Measurements from ENCODE around the gene RRP1B.

The RRP1B gene

GRCh38 chr21:43723648-43724047, 64.3 kb downstream of the RRP1B start:
- no peak for DNase-seq (ENCODE audit: low read depth in 2 of 2, low spot score in 1 of 2)

DNA sequence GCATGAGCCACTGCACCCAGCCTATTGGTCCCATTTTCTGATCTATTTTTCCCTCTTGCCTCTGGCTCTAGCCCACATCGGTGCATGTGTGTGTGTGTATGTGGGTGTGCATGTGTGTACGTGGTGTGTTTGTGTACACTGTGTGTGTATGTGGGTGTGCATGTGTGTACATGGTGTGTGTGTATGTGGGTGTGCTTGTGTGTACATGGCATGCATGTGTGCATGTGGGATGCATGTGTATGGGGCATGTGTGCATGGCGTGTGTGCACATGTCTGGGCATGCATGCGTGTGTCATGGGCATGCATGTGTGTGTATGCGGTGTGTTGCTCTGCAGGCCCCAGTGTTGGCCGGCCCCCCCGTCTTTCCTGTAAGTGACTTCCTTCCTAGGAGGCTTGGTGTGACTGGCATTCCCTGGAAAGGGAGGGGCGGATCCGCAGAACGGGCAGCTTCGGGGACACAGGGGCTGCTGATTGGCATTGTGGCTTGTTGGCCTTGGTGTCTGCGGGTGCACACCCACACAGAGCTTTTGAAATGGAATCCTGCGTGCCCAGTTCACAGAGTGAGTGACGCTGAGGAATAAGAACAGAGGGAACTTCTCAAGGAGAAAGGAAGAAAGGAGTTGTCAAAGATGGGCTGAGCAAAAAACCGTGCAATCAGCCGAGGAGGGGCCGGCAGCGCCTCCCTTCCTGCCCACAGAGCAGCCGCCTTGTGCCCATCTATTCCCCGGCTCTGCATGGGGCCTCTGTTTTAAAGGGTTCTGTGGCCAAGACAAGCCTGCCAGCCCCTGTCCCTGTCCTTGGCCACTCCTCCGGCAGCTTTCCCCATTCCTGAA, 67.5 kb downstream of the RRP1B start:
- no peak for DNase-seq (ENCODE audit: low read depth in 2 of 2, low spot score in 1 of 2)

- DNase-seq (ENCODE audit: low read depth in 2 of 2, low spot score in 1 of 2): no peak
Observed at GRCh38 chr21:43727519-43728153, 68.3 kb downstream of the RRP1B start.

GRCh38 chr21:43728154-43728466, 68.8 kb downstream of the RRP1B start:
- no peak for DNase-seq (ENCODE audit: low read depth in 2 of 2, low spot score in 1 of 2)

- DNase-seq (ENCODE audit: low read depth in 2 of 2, low spot score in 1 of 2): peak; percentile 45 to 57
Observed at GRCh38 chr21:43728467-43729390, 69.4 kb downstream of the RRP1B start.

DNA sequence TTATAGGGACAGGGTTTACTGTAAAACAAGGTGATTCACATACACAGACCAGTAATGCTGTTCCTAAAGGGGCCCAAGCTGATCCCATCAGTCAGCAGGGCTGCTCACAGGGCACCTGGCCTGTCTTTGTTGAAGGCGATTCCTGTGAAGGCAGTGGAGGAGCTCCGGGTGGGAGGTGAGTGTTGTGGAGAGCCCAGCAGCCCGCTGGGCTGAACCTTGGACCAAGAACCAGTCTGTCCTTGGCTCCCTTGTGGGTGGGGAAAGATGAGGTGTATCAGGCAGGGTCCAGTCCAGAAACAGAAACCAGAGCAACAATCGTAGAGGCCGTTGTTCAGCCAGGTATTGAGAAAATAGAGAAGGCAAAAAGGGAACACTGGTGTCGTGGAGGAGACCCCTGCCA, 72.1 kb downstream of the RRP1B start:
- no peak for DNase-seq (ENCODE audit: low read depth in 2 of 2, low spot score in 1 of 2)

DNA sequence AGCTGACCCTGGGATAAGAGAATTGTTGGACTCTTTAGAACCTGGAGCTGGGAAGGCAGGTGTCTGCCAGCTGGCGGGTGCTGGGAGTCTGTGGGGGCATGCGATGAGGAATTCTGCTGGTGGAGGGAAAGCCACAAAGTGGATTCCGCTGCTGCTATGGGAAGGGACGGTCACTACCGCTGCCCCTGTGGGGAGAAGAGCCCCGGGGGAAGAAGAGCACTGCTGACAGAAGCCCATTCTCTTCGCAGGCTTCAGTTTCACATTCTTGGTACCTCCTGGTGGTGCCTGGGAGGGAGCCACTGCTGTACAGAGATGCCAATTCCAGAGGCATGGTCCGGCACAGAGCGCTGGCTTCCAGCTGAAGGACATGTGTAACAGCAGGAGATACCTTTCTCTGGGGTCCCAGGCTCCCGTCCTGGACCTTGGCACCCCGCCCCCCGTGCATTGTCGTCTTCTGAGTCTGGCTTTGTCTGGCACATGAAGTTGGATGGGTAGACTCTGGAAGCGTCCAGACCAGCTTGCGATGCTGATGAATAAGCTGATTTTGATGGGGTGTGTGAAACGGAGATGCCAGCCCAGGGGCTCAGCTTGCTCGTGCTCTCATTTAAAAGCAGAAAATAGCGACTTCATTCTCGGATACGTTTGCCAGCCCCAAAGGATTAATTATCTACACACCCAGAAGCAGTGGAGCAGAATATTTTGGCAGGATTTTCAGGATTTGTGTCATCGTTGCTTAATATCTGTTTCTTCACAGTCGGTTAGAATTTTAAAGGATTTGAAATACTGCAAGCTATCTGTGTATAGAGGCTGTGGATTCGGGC, 72.7 kb downstream of the RRP1B start:
- DNase-seq (ENCODE audit: low read depth in 2 of 2, low spot score in 1 of 2): no peak

DNA sequence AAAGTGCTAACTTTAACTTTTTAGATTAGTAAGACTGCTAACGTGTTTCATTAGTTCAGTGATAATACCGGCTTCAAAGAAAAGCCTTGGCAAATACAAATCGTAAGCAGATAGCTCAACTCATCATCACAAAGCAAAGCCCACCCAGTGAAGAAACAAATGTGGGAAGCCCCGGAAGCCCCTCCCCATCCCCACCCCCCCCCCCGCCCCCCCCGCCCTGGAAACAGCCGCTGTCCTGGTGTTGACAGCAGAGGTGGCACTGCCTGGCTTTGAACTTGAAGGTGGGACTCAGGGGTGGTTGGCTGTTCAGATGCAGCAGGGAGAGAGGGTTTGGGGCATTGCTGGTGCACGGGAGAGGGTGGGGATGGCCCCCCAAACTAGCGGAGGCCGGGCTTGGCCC, 73.7 kb downstream of the RRP1B start:
- DNase-seq (ENCODE audit: low read depth in 2 of 2, low spot score in 1 of 2): no peak

DNA sequence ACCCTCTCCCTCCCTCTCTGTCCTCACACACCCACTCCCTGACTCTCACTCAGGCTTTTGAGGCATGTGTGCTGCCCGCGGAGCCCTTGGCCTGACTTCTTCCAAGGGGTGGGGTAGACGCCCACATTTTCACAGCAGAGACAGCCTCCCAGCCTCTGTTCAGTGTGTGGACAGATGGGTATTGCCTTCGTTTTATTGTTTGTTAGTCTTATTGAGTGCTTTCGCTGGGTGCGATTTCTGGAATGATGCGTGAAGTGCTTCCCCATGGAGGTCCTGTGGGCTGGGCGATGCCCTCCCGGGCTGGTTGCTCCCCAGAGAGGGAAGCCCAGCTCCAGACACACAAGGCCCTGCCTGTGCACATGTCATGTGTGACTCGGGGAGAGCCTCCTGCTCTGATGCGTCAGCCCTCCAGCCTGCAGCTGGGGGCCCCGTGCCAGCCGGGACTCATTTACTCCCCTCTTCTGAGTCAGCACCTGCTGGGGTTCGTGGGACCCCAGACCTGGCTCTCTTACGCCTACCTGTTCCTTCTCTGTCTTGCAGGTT, 74.2 kb downstream of the RRP1B start:
- DNase-seq (ENCODE audit: low read depth in 2 of 2, low spot score in 1 of 2): no peak

- no peak for DNase-seq (ENCODE audit: low read depth in 2 of 2, low spot score in 1 of 2)
Observed at GRCh38 chr21:43734131-43734927, 75.0 kb downstream of the RRP1B start.

DNA sequence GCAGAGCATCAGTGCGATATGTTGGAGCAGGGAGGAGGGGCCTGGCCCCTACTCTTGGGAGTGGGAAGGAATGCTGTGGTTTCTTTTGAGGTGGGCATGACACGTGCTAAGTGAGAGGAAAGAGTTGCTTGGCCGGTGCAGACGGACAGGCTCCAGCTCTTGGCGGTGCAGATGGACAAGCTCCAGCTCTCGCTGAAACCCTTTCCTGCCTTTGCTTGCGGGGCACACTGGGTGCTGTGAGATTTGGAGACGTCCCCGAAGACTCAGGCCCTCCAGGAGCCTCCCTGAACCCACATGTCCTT, 75.5 kb downstream of the RRP1B start:
- DNase-seq (ENCODE audit: low read depth in 2 of 2, low spot score in 1 of 2): no peak

DNA sequence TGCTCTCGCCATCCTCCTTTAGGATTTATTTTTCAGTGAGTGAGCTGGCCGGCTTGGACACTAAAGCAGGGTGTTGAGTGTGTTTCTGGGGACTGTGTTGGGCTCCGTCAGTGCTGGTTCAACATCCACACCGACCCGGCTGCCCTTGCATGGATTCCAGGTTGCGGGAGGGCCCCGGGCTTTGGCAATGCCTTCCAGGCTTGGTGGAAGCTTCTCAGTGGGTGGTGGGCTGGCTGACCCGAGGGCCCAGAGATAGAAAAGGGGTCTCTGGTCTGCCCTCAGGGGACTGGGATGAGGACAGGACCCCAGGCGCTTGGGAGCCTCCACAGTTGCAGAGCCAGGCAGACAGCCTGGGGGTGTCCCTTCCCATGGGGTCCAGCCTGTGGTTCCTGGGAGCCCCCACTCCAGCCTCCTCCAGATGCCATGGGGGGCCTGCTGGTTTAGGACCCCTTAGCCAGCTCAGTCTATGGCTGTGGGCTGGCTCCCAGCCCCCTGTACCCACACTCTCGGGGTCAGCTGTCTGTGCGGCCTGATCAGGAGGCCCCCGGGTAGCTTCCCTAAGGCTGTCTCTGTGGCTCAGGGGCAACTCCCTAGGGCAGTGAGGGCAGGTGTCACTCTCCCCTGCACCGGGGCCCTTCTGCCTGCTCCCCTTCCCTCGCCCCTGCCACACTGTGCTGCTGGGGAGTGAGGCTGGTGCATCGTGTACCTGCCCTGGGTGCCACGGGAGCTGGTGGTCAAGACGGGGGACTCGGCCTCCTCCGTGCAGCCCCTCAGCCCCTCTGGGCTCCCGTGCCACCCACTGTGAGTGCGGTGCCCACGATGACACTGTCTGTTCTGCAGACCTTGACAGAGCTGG, 76.1 kb downstream of the RRP1B start:
- DNase-seq (ENCODE audit: low read depth in 2 of 2, low spot score in 1 of 2): no peak

DNA sequence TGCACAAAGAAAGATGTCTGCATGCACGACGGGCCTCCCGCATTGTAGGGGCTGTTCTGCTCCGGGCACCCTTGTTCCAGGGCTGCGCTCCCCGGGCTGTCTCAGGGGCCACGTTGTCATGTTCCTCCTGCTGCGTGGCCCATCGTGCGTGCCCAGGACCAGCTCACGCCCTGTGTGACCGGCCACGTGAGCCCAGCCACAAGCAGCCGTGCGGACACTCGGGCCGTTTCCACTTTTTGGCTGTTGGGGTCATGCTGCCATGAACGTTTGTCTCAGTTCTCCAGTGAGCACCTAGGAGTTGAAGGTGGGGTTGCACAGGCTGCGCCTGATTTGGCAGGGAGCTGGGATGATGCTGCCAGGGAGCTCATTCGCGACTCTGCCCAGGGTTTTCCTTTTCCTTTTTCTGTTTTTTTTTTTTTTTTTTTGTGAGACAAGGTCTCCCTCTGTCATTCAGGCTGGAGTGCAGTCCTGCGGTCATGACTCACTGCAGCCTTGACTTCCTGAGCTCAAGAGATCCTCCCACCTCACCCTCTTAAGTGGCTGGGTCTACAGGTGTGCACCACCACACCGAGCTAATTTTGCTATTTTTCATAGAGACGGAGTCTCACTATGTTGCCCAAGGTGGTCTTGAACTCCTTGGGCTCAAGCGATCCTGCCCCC, 77.0 kb downstream of the RRP1B start:
- no peak for DNase-seq (ENCODE audit: low read depth in 2 of 2, low spot score in 1 of 2)

- DNase-seq (ENCODE audit: low read depth in 2 of 2, low spot score in 1 of 2): no peak
Observed at GRCh38 chr21:43737158-43737950, 78.0 kb downstream of the RRP1B start.

DNA sequence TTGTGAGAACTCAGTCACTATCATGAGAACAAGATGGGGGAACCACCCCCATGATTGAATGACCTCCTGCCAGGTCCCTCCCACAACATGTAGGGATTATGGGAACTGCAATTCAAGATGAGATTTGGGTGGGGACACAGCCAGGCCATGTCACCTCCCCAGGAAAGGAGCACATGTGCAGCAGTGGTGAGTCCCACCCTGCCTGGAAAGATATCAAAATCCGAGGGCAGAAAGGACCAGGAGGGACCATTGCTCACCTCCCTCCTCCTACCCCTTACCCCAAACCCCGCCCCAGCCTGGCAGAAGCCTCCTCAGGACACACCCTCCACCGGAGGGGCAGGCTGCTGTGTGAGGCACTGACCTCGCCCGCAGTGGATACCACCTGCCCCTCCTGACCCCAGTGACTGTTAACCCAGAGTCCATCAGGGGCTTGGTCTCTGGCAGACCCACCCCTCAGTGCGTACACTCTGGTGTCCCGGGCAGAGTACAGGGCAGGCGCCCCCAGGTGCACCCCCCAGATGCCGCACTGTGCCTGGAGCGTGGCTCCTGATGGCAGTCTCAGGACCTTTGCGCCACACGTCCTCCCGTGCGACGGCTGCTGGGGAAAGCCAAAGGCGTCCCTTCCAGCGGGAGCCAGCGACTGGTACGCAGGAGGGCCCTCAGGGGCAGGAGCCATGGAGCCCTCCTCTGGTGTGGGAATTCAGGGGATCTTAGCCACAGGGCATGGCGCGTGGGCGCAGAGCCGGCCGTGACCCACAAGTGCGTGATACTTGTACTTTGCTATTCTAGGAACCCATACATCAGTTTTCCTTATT, 80.5 kb downstream of the RRP1B start:
- DNase-seq (ENCODE audit: low read depth in 2 of 2, low spot score in 1 of 2): no peak

DNA sequence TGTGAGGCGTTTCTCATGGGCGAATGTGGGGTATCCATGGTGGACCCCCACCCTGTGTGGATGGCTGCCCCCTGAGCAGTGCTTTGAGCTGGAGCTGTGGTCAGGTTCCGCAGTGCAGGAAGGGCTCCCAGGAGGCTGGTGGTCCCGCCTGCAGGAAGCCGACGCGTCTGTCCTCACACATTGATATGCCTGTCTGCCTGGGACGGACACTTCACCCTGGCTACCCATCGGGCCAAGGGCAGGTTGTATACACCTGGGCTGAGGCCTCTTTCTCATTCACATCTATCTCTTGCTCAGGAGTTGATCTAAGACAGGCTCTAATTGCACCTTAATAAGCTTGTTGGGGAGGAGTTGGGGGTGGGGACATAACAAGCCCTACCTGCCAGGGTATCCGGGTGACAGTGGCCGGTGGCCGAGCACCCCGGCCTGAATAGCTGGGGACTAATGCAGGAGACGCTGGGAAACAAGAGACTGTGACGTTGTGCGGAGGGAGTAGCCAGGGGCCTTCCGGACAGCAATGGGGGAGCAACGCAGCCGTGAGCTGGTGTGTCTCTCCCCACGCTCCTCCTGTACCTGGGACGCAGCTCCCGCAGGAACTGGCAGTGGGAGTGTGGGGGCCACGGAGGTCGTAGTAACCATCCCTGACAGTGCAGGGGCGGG, 81.3 kb downstream of the RRP1B start:
- no peak for DNase-seq (ENCODE audit: low read depth in 2 of 2, low spot score in 1 of 2)

Data from stimulated activated CD8-positive, alpha-beta memory T cell treated with anti-CD3 and anti-CD28 coated beads, Interleukin-4, amount 100 ng/mL, for 1 hour (primary cell).